ENCODE data around the gene CHCHD10. TPM values are rescaled to one million over a fixed set of nuclear protein-coding genes. Genes with fewer than 3 reads are reported as not detected.

Gene CHCHD10
- total and polyA plus RNA-seq, 10 donors: 16.8 to 189 (median 95.1) TPM

DNA sequence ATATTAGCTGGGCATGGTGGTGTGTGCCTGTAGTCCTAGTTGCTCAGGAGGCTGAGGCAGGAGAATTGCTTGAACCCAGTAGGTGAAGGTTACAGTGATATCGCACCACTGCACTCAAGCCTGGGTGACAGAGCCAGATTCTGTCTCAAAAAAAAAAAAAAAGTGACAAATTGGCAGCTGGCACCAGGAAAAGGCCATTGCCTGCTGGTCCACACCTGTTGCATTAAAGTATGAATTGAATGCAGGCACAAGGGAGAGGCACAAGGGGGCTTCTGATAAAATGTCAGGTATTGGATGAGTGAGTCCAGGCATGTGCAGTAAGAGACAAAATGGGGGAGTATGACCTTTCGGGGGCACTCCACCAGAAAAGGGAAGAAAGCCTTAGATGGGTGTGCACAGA lies 45.0 kb downstream of the CHCHD10 start:
- intact Hi-C loops (cut with DNase I; ENCODE audit: low total_unique reads): no loop called here
- 67 to 86% (median 71%) methylated on average over 2 of the region's 2 CpGs for WGBS, 5 donors
- H3K4me1 ChIP-seq: peaks cover 0 to under 1% (median 0%) of the 10 kb centered on the region in 6 donors
- DNase-seq: no peak
- no peak overlapping the region for H3K27ac ChIP-seq
- no peaks in the 10 kb centered on the region for H3K36me3 ChIP-seq
- no peak overlapping the region for H3K4me3 ChIP-seq
- peaks cover 0 to 4% (median 0%) of the 10 kb centered on the region in 7 donors for H3K27me3 ChIP-seq (replicated peaks in 1 of 7)
- H3K9me3 ChIP-seq: no peaks in the 10 kb centered on the region
- no peak for TF ChIP-seq POLR2A (IDR thresholded peaks at IDR 0.05)
- TF ChIP-seq POLR2AphosphoS5 (IDR thresholded peaks at IDR 0.05): no peak
- TF ChIP-seq, protein P1, sequence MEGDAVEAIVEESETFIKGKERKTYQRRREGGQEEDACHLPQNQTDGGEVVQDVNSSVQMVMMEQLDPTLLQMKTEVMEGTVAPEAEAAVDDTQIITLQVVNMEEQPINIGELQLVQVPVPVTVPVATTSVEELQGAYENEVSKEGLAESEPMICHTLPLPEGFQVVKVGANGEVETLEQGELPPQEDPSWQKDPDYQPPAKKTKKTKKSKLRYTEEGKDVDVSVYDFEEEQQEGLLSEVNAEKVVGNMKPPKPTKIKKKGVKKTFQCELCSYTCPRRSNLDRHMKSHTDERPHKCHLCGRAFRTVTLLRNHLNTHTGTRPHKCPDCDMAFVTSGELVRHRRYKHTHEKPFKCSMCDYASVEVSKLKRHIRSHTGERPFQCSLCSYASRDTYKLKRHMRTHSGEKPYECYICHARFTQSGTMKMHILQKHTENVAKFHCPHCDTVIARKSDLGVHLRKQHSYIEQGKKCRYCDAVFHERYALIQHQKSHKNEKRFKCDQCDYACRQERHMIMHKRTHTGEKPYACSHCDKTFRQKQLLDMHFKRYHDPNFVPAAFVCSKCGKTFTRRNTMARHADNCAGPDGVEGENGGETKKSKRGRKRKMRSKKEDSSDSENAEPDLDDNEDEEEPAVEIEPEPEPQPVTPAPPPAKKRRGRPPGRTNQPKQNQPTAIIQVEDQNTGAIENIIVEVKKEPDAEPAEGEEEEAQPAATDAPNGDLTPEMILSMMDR (IDR thresholded peaks at IDR 0.05 in 8 of 11, conservative IDR thresholded peaks at IDR 0.05 in 3 of 11): no peak

DNA sequence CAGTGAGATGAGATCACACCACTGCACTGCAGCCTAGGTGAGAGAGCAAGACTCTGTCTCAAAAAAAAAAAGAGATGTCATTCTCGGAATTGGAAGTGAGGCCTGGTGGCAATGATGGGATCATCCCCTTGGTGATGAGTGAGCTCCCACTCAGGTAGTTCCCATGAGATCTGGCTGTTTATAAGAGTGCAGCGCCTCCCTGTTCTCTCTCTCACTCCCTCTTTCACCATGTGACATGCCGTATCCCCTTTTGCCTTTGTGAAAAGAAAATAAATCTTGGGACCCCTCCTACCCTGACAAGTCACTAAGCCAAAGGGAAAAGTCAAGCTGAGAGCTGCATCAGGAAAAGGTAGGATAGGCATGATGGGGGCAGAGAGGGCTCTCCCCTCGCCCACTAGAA lies 45.6 kb downstream of the CHCHD10 start:
- H3K27ac ChIP-seq: no peak overlapping the region
- H3K36me3 ChIP-seq: no peaks in the 10 kb centered on the region
- TF ChIP-seq, protein P1 (IDR thresholded peaks at IDR 0.05 in 8 of 11, conservative IDR thresholded peaks at IDR 0.05 in 3 of 11): no peak
- TF ChIP-seq POLR2AphosphoS5 (IDR thresholded peaks at IDR 0.05) (no peak), POLR2A (IDR thresholded peaks at IDR 0.05) (no peak)
- intact Hi-C loops (cut with DNase I; ENCODE audit: low total_unique reads): no loop called here
- DNase-seq: no peak
- 71 to 89% (median 86%) methylated on average over 4 of the region's 4 CpGs for WGBS, 5 donors
- no peaks in the 10 kb centered on the region for H3K9me3 ChIP-seq
- H3K4me3 ChIP-seq: no peak overlapping the region
- peaks cover 0 to 4% (median 0%) of the 10 kb centered on the region in 7 donors for H3K27me3 ChIP-seq (replicated peaks in 1 of 7)
- H3K4me1 ChIP-seq: peaks cover 0 to 6% (median 5%) of the 10 kb centered on the region in 6 donors

DNA sequence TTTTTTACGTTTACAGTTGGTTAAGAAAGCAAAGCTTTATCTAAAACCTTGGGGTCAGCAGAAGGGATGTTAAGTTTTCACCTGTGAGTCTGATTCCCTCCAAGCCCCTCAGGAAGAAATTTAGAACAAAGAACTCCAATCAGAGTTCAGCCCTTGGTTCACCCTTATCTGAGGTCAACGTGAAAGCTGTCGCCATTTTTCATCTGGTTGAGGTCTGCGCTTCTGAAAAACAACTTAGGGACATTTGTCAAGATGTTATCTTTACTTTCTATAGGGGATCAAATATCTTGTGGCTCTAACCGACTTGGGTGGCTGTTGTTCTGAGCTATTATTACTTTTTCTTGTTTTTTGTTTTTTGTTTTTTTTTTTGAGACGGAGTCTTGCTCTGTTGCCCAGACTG lies 46.9 kb downstream of the CHCHD10 start:
- DNase-seq: no peak
- intact Hi-C loops (cut with DNase I; ENCODE audit: low total_unique reads): no loop called here
- no peak overlapping the region for H3K27ac ChIP-seq
- H3K4me1 ChIP-seq: peaks cover 6 to 16% (median 14%) of the 10 kb centered on the region in 6 donors
- no peaks in the 10 kb centered on the region for H3K9me3 ChIP-seq
- no peaks in the 10 kb centered on the region for H3K36me3 ChIP-seq
- WGBS, 5 donors: 64 to 87% (median 85%) methylated on average over 6 of the region's 6 CpGs
- no peak overlapping the region for H3K4me3 ChIP-seq
- TF ChIP-seq POLR2AphosphoS5 (IDR thresholded peaks at IDR 0.05): no peak
- no peak for TF ChIP-seq POLR2A (IDR thresholded peaks at IDR 0.05)
- TF ChIP-seq, protein P1 (IDR thresholded peaks at IDR 0.05 in 8 of 11, conservative IDR thresholded peaks at IDR 0.05 in 3 of 11): no peak
- H3K27me3 ChIP-seq (replicated peaks in 1 of 7): no peaks in the 10 kb centered on the region

DNA sequence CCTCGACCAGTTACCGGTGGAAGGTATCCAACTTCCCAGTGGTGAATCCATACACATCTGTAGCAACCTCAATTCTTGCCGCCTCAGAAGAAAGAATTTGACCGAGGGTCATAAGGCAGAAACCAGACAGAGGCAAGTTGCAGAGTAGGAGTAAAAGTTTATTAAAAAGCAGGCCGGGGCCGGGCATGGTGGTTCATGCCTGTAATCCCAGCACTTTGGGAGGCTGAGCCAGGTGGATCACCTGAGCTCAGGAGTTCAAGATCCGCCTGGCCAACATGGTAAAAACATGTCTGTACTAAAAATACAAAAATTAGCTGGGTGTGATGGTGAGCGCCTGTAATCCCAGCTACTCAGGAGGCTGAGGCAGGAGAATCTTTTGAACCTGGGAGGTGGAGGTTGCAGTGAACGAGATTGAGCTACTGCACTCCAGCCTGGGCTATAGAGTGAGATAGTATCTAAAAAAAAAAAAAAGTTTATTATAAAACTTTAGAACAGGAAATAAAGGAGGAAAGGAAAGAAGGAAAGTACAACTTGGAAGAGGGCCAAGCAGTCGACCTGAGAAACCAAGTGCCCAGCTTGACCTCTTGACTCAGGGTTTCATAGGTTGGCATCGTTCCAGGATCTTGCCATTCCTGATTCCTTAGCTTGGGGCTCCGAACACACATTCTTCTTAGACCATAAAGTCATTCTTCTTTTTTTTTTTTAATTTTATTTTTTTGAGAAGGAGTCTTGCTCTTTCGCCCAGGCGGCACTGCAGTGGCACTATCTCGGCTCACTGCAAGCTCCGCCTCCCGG lies 49.2 kb downstream of the CHCHD10 start:
- no peaks in the 10 kb centered on the region for H3K9me3 ChIP-seq

More for the DNA sequence above, 49.2 kb downstream of the CHCHD10 start:
- no peak overlapping the region for H3K4me3 ChIP-seq
- no peak overlapping the region for H3K27ac ChIP-seq
- DNase-seq: no peak
- H3K36me3 ChIP-seq: peaks cover 0 to 18% (median 15%) of the 10 kb centered on the region in 6 donors
- H3K4me1 ChIP-seq: peaks cover 7 to 26% (median 21%) of the 10 kb centered on the region in 6 donors
- intact Hi-C loops (cut with DNase I; ENCODE audit: low total_unique reads): loop anchor here (5.0 kb wide), 1 partner anchor 69 kb away; the partner anchor contains the start of gene SMARCB1
- TF ChIP-seq POLR2AphosphoS5 (IDR thresholded peaks at IDR 0.05): no peak
- TF ChIP-seq POLR2A (IDR thresholded peaks at IDR 0.05): no peak
- TF ChIP-seq, protein P1 (IDR thresholded peaks at IDR 0.05 in 8 of 11, conservative IDR thresholded peaks at IDR 0.05 in 3 of 11): no peak
- 86 to 92% (median 88%) methylated on average over 17 of the region's 17 CpGs for WGBS, 5 donors
- H3K27me3 ChIP-seq (replicated peaks in 1 of 7): no peaks in the 10 kb centered on the region

Data from spleen (tissue), 11 donors.